IPS-NIHi11 (cell line): ENCODE results near the gene ARHGEF4.
A peak's percentile ranks its signal among the peaks of the same experiment; 100 is the strongest.
"Not testable (repeated sequence)": the region's sequence is repeated elsewhere in the genome, so short reads cannot be mapped to it uniquely, and the experiment has no call there.

Source experiments
- DNase-seq: peaks from one replicate; pipeline ENCODE4 v3.0.0; 2012; ENCODE audit warnings: mixed read lengths, low spot score

ARHGEF4 gene

DNA sequence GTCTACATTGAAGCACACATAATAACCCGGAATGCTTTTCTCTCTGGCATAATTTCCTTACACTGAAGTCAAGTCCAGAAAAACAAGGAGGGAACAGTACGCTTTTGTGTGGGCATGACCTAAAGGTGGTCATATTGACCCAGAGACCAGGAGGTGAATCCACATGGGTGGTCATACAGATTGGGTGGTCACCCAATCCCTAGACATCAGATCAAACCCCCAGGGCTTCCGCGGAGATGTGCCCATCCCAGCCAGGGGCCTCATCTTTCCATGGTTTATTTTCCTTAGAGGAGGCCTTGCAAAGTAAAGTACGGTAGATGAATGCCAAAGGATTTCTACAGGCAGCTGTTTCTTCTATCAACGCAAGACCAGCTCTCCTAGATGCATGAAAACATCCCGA lies 217.8 kb downstream of the ARHGEF4 start:
- no peak for DNase-seq

DNA sequence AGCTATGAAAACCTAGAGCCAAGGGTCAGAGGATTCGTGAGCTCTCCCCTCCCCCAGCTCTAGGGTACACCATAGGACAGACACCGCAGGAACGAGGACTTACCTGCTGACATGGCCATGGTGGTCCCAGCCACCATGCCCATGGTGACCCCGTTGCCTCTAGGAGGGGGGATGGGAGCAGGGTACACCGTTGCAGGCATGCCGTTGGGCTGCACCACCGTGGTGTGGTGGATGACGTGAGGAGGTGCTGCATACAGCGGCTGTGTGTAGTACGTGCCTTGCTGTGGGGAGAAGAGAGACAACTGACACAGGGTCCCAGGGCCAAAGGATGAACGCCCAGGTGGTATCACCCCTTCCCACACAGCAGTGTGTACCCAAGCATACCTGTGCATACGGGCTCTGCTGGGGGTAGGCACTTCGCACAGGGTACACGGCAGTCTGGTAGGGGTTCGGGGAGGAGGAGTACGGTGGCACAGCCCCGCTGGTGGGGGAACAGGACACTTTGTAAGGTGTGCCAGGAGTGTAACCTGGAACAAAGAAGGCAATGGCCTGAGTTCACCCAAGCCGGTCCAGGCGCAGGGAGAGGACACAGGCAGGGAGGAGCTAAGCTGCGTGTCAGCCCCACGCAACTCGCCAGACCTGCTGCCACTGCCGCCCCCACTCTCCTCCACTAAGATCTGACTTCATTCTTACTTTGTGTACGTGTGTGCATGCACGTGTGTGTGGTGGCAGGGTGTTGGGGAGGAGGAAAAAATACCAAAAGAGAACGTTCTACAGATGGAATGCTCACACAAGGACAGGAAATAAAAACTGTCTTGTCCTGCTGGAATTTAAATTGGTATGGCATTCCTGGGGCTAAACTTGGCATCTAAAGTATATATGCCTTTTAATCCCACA lies 218.7 kb downstream of the ARHGEF4 start:
- DNase-seq = no peak

DNA sequence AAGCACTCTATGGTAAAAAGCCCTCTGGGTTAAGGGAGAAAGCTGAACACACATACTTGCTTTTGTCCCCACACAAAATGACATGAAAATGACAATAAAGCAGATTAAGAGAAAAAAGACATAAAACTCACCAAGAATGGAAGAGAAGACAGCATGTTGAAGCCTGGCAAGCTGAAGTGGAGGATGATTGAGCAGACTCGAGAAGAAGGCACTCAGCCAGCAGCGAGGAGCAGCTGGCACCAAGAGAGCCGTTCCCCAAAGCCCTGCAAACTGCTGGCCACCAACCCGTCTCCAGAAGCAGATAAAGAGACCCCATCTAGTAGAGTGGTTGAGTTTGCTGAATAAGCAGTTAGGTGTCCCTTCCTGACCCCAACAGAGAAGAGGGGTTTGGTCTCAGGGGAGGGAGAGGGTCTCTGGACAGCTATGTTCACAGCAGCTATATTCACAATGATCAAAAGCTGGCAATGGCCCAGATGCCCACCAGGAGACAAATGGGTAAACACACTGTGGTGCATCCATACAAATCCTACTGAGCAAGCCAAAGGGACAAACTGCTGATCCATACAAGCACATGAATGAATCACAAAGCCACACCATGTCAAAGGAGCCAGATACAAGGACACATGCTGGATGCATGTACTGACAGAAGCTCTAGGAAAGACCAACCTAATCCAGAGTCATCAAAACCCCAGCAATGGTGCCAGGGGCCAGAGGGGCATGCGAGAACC lies 219.7 kb downstream of the ARHGEF4 start:
- DNase-seq = no peak

DNA sequence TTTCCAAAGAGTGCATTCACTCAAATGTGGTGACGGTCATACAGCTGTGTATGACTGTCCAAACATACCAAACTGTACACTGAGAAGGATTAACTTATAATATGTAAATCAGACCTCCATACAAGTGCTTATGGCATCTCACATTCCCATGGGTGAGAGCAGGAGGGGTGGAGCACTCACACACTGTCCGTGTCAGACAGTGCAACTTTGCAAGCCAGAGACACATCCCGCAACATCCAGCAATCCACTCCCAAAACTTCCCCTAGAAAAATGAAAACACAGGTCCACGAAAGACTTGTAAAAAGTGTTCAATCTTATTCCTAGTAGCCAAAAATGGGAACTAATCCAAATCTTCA lies 220.2 kb downstream of the ARHGEF4 start:
- DNase-seq = no peak

DNA sequence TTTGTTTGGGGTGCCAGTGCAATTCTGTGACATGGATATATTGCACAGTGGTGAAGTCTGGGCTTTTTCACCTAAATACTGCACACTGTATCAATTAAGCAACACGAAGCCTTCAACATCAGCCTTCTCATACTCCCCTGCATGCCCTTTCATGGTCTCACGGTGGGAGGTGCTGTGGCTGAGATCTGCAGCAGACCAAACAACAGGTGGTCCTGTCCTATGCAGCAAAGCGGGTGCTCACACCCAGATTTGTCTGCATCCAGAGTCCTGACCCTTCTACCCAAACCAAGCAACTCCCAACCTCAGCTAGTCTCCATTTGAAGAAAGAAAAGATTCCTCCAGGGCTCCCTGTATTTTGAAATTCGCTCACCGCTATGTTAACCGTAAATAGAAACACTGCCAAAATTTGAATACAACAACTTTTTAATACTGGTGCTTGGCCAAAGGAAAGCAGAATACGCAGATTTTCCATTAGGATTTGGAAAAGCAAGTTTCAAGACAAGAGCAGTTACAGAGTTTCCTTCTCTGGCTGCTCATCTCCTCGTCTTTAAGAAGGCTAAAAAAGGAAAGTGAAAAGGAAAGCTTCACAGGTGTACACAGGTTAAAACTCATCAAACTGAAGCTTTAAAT lies 221.6 kb downstream of the ARHGEF4 start:
- no peak for DNase-seq

DNA sequence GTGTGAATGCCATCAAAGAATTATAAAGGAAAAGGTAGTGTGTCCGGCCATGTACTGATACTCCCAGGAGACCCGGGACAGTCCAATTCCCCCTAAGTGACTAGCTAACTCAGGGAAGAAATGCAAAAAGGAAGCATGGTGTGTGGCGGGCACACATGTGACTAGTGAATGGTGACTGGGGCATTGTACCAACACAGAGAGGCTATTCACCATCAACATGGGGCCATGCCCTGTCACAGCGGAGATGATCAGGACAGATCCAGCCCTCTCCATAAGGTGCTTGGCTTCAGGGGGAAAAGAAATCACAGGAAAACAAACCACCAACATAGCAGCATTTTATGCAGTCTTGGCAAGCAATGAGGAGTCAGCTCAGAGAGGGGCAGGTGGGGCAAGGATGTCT lies 222.2 kb downstream of the ARHGEF4 start:
- no peak for DNase-seq

DNA sequence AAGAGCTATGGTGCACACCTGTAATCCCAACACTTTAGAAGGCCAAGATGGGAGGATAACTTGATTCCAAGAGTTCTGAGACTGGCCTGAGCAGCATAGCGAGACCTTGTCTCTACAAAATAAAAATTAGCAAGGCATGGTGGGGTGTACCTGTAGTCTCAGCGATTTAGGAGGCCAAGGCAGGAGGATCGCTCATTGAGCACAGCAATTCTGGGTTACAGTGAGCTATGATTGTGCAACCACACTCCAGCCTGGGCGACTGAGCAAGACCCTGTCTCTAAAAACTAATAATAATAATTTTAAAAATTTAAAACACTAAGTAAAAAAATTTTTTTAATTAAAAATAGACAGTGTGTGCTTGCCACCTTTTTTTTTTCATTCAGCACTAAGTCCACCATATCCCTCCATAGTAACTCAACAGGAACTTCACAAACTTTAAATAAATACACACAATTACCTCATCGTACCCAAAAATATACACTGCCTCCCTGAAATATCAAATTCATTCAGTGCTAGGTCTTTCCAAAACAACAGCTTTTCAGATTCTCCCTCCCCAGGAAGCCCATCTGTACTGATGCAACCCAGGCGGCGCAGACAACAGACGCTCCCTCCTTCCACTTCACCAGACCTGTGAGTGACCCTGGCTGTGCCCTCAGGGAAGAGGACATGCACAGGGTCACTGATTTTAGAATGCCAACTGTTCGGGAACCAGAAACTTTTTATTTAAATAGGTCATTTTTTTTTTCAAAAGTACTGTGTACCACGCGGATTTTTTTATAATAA lies 227.0 kb downstream of the ARHGEF4 start:
- DNase-seq = no peak

DNA sequence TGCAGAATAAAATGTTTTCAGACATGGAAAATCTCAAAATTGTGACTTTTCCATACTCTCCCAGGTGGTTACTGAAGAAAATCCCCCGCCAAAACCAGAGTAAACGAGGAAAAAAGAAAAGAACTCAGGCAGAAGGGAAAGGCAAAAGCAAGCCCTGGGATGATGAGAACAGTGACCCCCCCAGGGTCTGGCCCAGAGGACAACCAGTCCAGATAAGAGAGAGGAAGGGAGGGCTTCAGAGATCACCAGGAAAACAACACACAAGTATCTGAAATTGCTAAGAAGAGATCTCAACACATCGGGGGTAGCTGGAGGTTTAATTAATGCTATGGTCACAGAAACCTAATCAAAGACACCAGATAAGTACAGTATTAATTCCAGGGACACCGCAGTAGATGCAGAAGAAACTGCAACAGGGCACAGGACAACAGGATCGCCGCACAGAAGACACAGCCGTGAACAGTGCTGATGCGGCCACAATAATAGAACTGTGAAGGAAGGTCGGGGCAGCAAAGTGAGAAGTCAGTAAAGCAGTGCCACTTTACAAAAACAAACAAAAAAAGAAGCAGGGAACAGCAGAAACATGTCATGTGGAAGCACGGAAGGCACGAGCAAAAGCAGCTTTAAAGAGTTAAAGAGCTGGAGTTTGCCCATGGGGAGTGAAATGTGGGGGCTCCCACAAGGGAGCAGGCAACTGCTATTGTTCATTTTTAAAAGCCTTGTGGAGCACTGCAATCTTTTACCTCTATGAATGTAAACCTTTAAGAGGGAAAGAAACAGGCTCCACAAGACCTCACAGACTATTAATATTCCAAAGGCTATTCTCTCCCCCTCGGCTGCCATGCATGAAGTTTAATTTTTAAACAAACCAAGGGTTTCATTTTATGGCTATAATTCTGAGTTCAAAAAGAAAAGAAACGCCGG lies 228.1 kb downstream of the ARHGEF4 start:
- DNase-seq = no peak

DNA sequence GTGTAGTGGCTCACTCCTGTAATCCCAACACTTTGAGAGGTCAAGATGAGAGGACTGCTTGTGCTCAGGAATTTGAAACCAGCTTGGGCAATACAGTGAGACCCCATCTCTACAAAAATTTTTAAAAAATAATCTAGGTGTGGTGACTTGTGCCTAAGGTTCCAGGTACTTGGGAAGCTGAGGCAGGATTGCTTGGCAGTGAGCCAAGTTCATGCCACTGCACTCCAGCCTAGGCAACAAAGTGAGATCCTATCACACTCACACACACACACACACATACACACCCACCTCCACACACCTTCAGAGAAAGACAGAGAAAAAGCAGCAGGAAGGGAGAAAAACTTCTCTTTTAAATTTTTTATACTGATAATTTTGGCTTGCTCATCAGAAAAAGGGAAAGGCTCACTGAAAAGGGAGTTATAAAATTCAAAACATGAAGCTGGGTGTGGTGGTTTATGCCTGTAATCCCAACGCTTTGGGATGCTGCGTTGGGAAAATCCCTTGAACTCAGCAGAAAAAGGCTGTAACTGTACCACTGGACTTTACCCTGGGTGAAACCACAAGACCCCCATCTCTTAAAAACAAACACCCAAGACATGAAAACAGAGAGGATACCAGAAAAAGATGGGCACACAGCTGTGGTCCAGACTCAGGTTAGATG lies 230.9 kb downstream of the ARHGEF4 start:
- no peak for DNase-seq

DNA sequence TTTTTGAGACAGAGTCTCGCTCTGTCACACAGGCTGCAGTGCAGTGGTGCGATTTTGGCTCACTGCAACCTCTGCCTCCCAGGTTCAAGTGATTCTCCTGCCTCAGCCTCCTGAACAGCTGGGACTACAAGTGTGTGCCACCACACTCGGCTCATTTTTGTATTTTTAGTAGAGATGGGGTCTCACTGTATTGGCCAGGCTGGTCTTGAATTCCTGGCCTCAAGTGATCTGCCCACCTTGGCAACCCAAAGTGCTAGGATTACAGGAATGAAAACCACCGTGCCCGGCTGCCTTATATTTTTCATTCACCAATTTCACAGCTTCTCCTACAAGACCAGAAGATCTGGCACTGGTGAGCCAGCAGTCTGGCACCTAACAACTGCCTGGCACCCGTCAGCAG lies 231.5 kb downstream of the ARHGEF4 start:
- not testable (repeated sequence) for DNase-seq

DNA sequence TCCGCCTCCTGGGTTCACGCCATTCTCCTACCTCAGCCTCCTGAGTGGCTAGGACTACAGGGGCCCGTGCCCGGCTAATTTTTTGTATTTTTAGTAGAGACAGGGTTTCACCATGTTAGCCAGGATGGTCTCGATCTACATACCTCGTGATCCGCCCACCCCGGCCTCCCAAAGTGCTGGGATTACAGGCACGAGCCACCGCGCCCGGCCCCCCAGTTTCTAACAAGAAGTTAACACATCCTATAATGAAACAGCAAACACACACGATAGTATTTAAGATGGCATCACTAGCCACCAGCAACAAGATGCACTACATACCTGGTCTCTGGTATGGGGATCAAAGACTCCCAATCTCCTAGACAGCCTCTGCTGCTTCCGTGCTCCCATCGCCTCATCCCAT lies 238.9 kb downstream of the ARHGEF4 start:
- not testable (repeated sequence) for DNase-seq

DNA sequence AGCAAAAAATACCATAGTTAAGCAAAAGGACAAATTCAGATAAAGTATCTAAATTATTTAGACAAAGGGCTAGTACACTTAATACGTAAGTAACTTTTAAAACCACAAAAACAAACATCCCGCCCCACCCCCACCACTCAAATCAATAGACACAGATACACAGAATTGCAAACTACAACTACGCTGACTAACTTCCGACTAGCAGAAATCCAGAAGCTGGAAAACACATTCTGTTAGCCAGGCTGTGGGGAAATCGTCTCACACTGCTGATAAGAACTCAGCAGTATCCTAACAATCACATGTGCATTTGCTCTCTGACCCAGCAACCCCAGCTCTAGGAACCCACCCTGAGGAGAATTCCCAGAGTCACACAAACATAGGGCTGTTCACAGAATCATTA lies 240.0 kb downstream of the ARHGEF4 start:
- no peak for DNase-seq

DNA sequence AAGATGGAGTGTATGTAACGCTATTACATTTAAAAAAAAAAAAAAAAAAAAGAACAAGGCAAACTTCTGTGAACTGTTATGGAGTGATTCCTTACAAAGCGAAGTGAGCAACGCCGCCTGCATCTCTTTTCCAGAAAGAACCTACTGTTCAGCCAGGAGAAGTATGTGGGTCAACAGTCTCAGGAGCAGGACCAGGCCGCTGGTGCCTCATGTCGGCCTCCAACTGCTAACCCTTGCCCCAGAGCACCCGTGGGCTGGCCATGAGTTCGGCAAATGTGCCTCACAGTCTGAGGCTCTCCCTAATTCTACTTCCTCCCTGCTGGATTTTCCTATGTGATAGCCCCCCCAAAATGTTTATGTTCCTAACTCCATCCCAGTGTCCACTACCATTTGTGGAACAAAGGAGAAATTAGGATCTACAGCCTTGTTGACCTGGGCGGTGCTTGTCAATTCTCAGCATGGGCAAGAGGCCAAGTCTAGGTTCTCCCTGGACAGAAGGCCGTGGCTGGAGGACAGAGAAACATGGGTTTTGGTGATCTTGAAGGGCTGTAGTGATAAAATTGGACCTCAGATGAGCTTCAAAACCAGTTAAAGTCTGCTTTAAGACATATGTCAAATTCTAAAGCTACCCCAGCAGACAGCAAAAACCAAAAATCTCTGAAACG lies 240.6 kb downstream of the ARHGEF4 start:
- DNase-seq = no peak

DNA sequence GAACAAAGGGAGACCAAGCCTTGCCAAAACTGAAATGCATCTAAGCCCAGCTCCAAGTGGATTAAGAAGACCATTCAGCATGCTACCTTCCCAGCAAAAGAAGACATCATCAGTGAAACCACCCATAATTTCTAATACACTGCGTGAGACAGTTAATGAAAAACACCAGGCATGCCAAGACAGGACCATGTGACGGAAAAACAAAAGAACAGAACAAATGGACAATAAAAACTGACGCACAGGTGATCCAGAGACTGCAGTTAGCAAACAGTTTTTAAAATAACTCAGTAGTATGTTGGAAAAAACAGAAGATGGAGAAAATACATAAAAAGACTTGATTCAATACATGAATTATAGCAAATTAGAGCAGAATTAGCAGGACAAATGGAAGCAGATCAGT lies 241.3 kb downstream of the ARHGEF4 start:
- DNase-seq = no peak

DNA sequence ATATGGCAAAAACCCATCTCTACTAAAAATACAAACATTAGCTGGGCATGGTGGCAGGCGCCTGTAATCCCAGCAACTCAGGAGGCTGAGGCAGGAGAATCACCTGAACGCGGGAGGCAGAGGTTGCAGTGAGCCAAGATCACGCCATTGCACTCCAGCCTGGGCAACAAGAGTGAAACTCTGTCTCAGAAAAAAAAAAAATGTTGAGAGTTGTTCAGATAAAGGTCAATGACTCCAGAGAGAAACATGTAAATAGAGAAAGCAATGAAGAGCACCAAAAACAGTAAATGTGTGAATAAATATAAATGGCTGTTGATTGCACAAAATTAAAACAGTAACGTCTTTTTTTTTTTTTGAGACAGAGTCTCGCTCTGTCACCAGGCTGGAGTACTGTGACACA lies 243.2 kb downstream of the ARHGEF4 start:
- not testable (repeated sequence) for DNase-seq

DNA sequence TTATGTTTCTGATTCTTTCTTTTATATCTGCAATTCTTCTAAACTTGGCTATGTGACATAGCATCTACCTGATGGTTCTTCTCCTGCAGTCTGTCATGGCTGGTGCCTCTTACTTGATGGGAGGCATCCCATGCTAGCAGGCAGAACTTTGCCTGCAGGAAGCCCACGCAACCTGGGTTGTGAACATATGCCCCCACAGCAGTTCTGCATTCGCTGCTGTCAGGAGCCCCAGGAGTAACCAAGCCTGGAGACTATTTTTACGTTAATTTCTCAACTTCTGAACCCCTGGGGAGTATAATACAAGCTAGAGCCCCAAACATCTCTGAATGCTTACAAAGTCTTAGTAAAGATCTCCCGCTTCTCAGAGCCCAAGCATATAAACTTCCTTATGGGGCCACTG lies 244.5 kb downstream of the ARHGEF4 start:
- no peak for DNase-seq

DNA sequence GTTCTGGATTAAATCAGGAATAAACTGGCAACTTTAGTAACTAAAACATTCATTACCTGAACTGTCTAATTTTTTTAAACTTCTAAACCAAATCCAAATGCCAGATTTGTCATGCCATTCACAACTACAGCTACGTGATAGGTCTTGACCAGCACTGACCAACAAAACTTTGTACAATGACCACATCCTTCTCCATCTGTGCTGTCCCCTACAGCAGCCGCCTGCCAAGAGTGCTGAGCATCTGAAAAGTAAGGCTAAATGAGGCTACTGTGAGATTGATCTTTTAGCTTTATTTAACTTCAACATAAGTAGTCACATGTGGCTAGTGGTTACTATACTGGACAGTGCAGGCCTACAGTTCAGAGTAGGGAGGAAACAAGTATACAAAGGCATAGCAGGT lies 248.9 kb downstream of the ARHGEF4 start:
- DNase-seq = no peak

DNA sequence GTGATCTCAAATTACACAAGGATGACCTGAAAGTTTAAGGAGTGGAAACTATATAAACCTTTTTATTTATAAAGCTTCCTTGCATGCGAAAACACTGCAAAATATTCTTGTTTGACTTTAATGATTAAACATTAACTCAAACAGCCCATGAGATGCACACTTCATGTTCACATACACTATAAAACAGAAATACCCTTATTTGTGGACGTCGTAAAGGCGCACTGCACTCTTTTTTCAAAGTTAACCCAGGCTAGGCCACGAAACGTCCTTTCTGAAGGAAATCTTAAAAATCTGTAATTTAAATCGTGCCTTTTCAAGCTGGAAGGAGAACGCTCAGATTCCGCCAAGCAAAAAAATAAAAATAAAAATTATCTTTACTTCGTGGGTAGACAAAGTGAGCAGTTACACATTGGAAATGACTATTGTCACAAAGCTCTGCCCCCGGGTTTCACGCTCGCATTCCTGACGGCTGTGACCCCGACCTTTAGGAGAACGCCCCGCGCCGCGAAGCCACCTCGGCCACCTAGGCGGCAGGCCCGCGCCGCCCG lies 255.8 kb downstream of the ARHGEF4 start:
- DNase-seq = no peak

DNA sequence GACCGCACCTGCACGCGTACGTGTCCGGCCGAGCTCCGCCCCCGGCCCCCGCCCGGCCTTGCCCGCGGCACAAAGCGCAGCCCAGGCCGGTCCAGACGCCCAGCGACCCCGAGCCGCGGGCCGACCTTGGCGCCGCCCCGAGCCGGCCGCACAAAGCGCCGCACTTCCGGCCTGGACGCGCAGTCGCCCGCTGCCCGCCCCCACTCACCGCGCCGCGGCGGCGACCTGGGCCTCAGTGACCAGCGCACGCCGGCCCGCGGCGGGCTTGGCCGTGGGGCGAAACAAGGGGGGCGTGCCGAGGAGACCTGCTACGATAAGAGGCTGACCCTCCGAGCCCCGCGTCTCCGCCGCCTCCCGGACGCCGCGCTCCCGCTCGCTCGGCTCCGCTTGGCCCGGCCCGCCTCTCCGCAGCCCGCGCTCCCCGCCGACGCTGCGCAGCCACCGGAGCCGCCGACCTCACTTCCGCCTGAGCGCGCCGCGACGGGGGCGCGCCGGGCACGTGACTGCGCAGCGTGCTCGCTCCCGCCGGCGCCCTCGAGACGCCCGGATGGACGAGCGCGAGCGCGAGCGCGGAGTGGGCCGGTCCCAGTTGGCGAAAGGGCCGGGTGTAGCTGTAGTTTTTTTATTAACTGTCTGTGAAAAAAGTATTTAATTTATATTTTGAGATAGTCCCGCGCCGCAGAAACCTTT lies 256.4 kb downstream of the ARHGEF4 start, which contains the start of gene FAM168B:
FAM168B (minus strand) TSS at position 455 of the 690 bp plus-strand sequence. CDS start 10,814 bp downstream, outside the sequence.
- DNase-seq = peak; percentile 95
